A549 (cell line): ENCODE measurements around the gene BCKDK. TPM values are rescaled to one million over a fixed set of nuclear protein-coding genes. Genes with fewer than 3 reads are reported as not detected.

Experiments
- ATAC-seq, 2 experiments: fragments of 200-7000 bp in 1 of 2; fragments of >200 bp in 1 of 2; cut with Nextera tagmentation in 1 of 2; cut with Tn5 transposase in 1 of 2; 3 replicates each; pipeline versions ENCODE4 v1.8.0 to v1.9.1; 2018 to 2020; ENCODE audit warnings: mild to moderate bottlenecking in 1 of 2, moderate library complexity in 1 of 2
- CTCF ChIA-PET: fragments of 300-600 bp; sonication (Branson Sonifier 250); formaldehyde crosslinking; extraction: SDS; loops from one replicate; lab custom pipeline; 2021; ENCODE audit warnings: antibody characterized with exemption, inconsistent platforms; lab: Yijun Ruan, JAX
- POLR2A ChIA-PET: fragments of 350-600 bp; formaldehyde crosslinking; extraction: SDS; loops from one replicate; lab custom pipeline; 2021; ENCODE audit warnings: antibody characterized with exemption, inconsistent platforms; lab: Yijun Ruan, JAX
- DNase-seq, 2 experiments: peaks; one replicate each; pipeline versions ENCODE4 v3.0.0 to v3.0.0-alpha.2; 2011 to 2016; ENCODE audit warnings: low read depth in 1 of 2, low spot score in 1 of 2
- FAIRE-seq: peaks from 2 replicates; lab custom pipeline; 2011; peaks lifted over from hg19 to GRCh38; lab: Jason Lieb, UNC
- H3K27ac ChIP-seq, 2 experiments: fragments of >200 bp; sonication (Bioruptor Twin); formaldehyde crosslinking; 3 replicates each; pipeline ENCODE4 v1.5.1; 2016 to 2017
- H3K4me1 ChIP-seq: fragments of >200 bp; sonication (Bioruptor Twin); formaldehyde crosslinking; 3 replicates; pipeline ENCODE4 v1.6.1; 2016
- H3K4me2 ChIP-seq: fragments of >200 bp; sonication (Bioruptor Twin); formaldehyde crosslinking; 3 replicates; pipeline ENCODE4 v1.6.1; 2016
- H3K4me3 ChIP-seq: fragments of >200 bp; sonication (Bioruptor Twin); formaldehyde crosslinking; 3 replicates; pipeline ENCODE4 v1.5.1; 2016
- H3K9me3 ChIP-seq: fragments of >200 bp; sonication (Bioruptor Twin); formaldehyde crosslinking; 3 replicates; pipeline ENCODE4 v1.6.1; 2016
- ATOH8 ChIP-seq: fragments of 250-450 bp; sonication (Bioruptor Pico); IDR thresholded peaks from 2 replicates; pipeline ENCODE4 v1.5.0; 2020; ENCODE audit warnings: low read depth, mild to moderate bottlenecking, moderate library complexity
- BCL3 ChIP-seq: fragments of >200 bp; sonication (Bioruptor Twin); formaldehyde crosslinking; IDR thresholded peaks from 3 replicates; pipeline ENCODE4 v1.6.1; 2016
- CBX8 ChIP-seq: fragments of 200-600 bp; sonication (generic); IDR thresholded peaks from 2 replicates; pipeline ENCODE4 v1.6.1; 2016
- FOSB ChIP-seq: fragments of 250-450 bp; sonication (Bioruptor Pico); IDR thresholded peaks from 2 replicates; pipeline ENCODE4 v1.5.0; 2020; ENCODE audit warnings: mild to moderate bottlenecking, moderate library complexity
- FOXS1 ChIP-seq: fragments of 250-450 bp; sonication (Bioruptor Pico); IDR thresholded peaks from 2 replicates; pipeline ENCODE4 v1.5.0; 2020; ENCODE audit warnings: mild to moderate bottlenecking, moderate library complexity
- HDAC2 ChIP-seq: fragments of 200-600 bp; sonication (generic); IDR thresholded peaks from 2 replicates; pipeline ENCODE4 v1.6.1; 2016
- HOXA7 ChIP-seq: fragments of 250-450 bp; sonication (Bioruptor Pico); IDR thresholded peaks from 2 replicates; pipeline ENCODE4 v1.5.0; 2020; ENCODE audit warnings: mild to moderate bottlenecking, moderate library complexity
- HOXB5 ChIP-seq: fragments of 250-450 bp; sonication (Bioruptor Pico); IDR thresholded peaks from 2 replicates; pipeline ENCODE4 v1.5.0; 2020; ENCODE audit warnings: mild to moderate bottlenecking, moderate library complexity
- JUN ChIP-seq, 2 experiments: fragments of >200 bp; sonication (Bioruptor Twin); formaldehyde crosslinking; IDR thresholded peaks; 2 replicates in 1 of 2; 3 replicates in 1 of 2; pipeline ENCODE4 v1.6.1; 2016 to 2017
- KDM1A ChIP-seq: fragments of 200-600 bp; sonication (generic); IDR thresholded peaks from 2 replicates; pipeline ENCODE4 v1.6.1; 2016; ENCODE audit warnings: low read depth, mild to moderate bottlenecking
- KDM5A ChIP-seq: fragments of 200-600 bp; sonication (generic); IDR thresholded peaks from 2 replicates; pipeline ENCODE4 v1.6.1; 2016; ENCODE audit warnings: antibody characterized with exemption, mild to moderate bottlenecking
- MAFK ChIP-seq: fragments of 450-650 bp; IDR thresholded peaks from 2 replicates; pipeline ENCODE4 v1.6.1; 2014; ENCODE audit not compliant: partially characterized antibody
- MAX ChIP-seq: IDR thresholded peaks from 2 replicates; pipeline ENCODE4 v1.6.1; 2012
- MAZ ChIP-seq: fragments of 150-350 bp; IDR thresholded peaks from 2 replicates; pipeline ENCODE4 v1.6.1; 2014; ENCODE audit warnings: antibody characterized with exemption, low read depth, low read length, borderline replicate concordance
- MYC ChIP-seq: IDR thresholded peaks from 2 replicates; pipeline ENCODE4 v1.6.1; 2012; ENCODE audit warnings: mild to moderate bottlenecking, inconsistent platforms, low read length, improper control_type of control experiment, borderline replicate concordance
- NFE2L2 ChIP-seq: fragments of 150-350 bp; conservative IDR thresholded peaks from 2 replicates; pipeline ENCODE4 v1.6.1; 2014; ENCODE audit warnings: low read length
- NR3C1 ChIP-seq: fragments of >200 bp; sonication (Bioruptor Twin); formaldehyde crosslinking; IDR thresholded peaks from 3 replicates; pipeline ENCODE4 v1.6.1; 2017
- PBX3 ChIP-seq: IDR thresholded peaks from 2 replicates; pipeline ENCODE4 v1.6.1; 2012
- PHF8 ChIP-seq: fragments of 200-600 bp; sonication (generic); IDR thresholded peaks from 2 replicates; pipeline ENCODE4 v1.6.1; 2016; ENCODE audit warnings: low read depth, mild to moderate bottlenecking, antibody characterized with exemption, moderate library complexity, borderline replicate concordance
- POLR2A ChIP-seq: IDR thresholded peaks from 2 replicates; pipeline ENCODE4 v1.6.1; 2012; ENCODE audit warnings: mild to moderate bottlenecking, low read length
- REST ChIP-seq: fragments of 200-600 bp; sonication (generic); IDR thresholded peaks from 2 replicates; pipeline ENCODE4 v1.6.1; 2016; ENCODE audit warnings: antibody characterized with exemption, mild to moderate bottlenecking, moderate library complexity
- RNF2 ChIP-seq: fragments of 200-600 bp; sonication (generic); IDR thresholded peaks from 2 replicates; pipeline ENCODE4 v1.6.1; 2016; ENCODE audit warnings: low read depth, mild to moderate bottlenecking, antibody characterized with exemption, moderate library complexity, borderline replicate concordance
- TFCP2L1 ChIP-seq: fragments of 250-450 bp; sonication (Bioruptor Pico); IDR thresholded peaks from 2 replicates; pipeline ENCODE4 v1.5.0; 2021; ENCODE audit warnings: mild to moderate bottlenecking
- TP53 ChIP-seq: fragments of 250-450 bp; sonication (Bioruptor Pico); IDR thresholded peaks from 2 replicates; pipeline ENCODE4 v1.5.0; 2021; ENCODE audit warnings: mild to moderate bottlenecking, moderate library complexity
- ZNF302 ChIP-seq: fragments of 250-450 bp; sonication (Bioruptor Pico); IDR thresholded peaks from 2 replicates; pipeline ENCODE4 v1.9.0; 2021; ENCODE audit warnings: inconsistent platforms, mild to moderate bottlenecking, moderate library complexity
- WGBS: methylation state at CpG from one replicate; pipeline ENCODE4 v1.1.6; 2017; ENCODE audit errors: missing lambda C conversion rate; 5-methylcytosine and 5-hydroxymethylcytosine counted together
- polyA plus RNA-seq, 4 experiments: library from polyadenylated mRNA; depleted of rRNA in 3 of 4; stranded (reverse); fragments of >200 nt; fragmentation: RNase III in 1 of 4; extraction: RNeasy Plus Mini Kit Qiagen cat#74134 plus additional on column Dnase treatment in 1 of 4; gene quantifications; 2 replicates in 3 of 4; 3 replicates in 1 of 4; pipeline ENCODE4 v1.2.3, GENCODE V29; 2011 to 2017

BCKDK gene
- polyA plus RNA-seq, 2 of the 4 experiments (the other 2 are of a cell fraction): 20.7 to 36.7 TPM

- no peak for FAIRE-seq
- no peak for TF ChIP-seq FOXS1 (CRISPR knock-in tag)
- TF ChIP-seq POLR2A: 0 out of 2 replicates have a peak, but pooled peaks have one; percentile 9
- TF ChIP-seq HOXB5 (CRISPR knock-in tag): no peak
- no peak for TF ChIP-seq JUN (IDR thresholded peaks at IDR 0.05)
- TF ChIP-seq ZNF302 (CRISPR knock-in tag): no peak
- TF ChIP-seq TFCP2L1 (CRISPR knock-in tag): no peak
- TF ChIP-seq MAFK: no peak
- no peak for TF ChIP-seq PBX3
- 0 out of 2 replicates have a peak, but pooled peaks have one; percentile 50 for TF ChIP-seq KDM1A
- peak; percentile 53; the same call in 1 of the 2 replicates for TF ChIP-seq HDAC2
- TF ChIP-seq REST: no peak
- TF ChIP-seq FOSB (CRISPR knock-in tag): no peak
- TF ChIP-seq, all 56 proteins: peak for 3
- DNase-seq (peak; percentile 34 to 46), ATAC-seq (0 out of 6 replicates have a peak, but pooled peaks of 1 of the 2 experiments have one; percentile 6)
- Histone ChIP-seq H3K4me1 (peaks cover 19% of the 10 kb centered on the region), H3K27ac (peak overlapping the region; percentile 98), H3K4me3 (peak overlapping the region; percentile 90), H3K4me2 (peak overlapping the region; percentile 92), H3K9me3 (no peaks in the 10 kb centered on the region)
- POLR2A ChIA-PET: interaction anchor here (1.4 to 2.4 kb wide), 5 partner anchors 10 to 107 kb away, joined by 3 to 23 read pairs (median 14); partner anchors contain the start of genes FUS and STX4
- WGBS: 4% methylated on average over 27 of the region's 27 CpGs
- CTCF ChIA-PET: interaction anchor here (0.9 to 3.6 kb wide), 6 partner anchors 13 to 87 kb away, joined by 3 to 21 read pairs (median 5); partner anchors contain the start of gene HSD3B7
Measured at GRCh38 chr16:31072540-31073141, 35.5 kb upstream of the BCKDK start.

GRCh38 chr16:31073142-31073969 is 34.8 kb upstream of the BCKDK start:
- Histone ChIP-seq H3K4me3 (peak overlapping the region; percentile 90), H3K4me2 (peak overlapping the region; percentile 92), H3K9me3 (no peaks in the 10 kb centered on the region), H3K27ac (peak overlapping the region; percentile 98), H3K4me1 (peaks cover 19% of the 10 kb centered on the region)
- FAIRE-seq (no peak), ATAC-seq (peak; percentile 85 to 88), DNase-seq (peak; percentile 92 to 94)
- under 1% methylated on average over 32 of the region's 83 CpGs for WGBS
- POLR2A ChIA-PET: interaction anchor here (0.5 to 2.4 kb wide), 26 partner anchors 9 to 387 kb away, joined by 3 to 32 read pairs (median 6); partner anchors contain the start of genes ARMC5, FUS, HSD3B7 and KAT8
- CTCF ChIA-PET: interaction anchor here (0.8 to 3.6 kb wide), 12 partner anchors 8 to 119 kb away, joined by 3 to 21 read pairs (median 4); partner anchors contain the start of gene HSD3B7
- TF ChIP-seq NFE2L2 (no peak), RNF2 (no peak), PHF8 (peak; percentile 65), POLR2A (peak; percentile 67), TP53 (CRISPR knock-in tag) (peak; percentile 15; the same call in 1 of the 2 replicates), JUN (IDR thresholded peaks at IDR 0.05) (peak; percentile 25 to 27; a peak in 3 of 5 replicates), HOXB5 (CRISPR knock-in tag) (no peak), MYC (0 out of 2 replicates have a peak, but pooled peaks have one; percentile 13), KDM5A (peak; percentile 63), NR3C1 (no peak), MAX (peak; percentile 68), CBX8 (no peak), HOXA7 (CRISPR knock-in tag) (no peak), MAZ (peak; percentile 69; the same call in 1 of the 2 replicates), BCL3 (peak; percentile 22; the same call in 1 of the 3 replicates), ATOH8 (CRISPR knock-in tag) (peak; percentile 34; the same call in 1 of the 2 replicates), PBX3 (peak; percentile 64; the same call in 1 of the 2 replicates)
